Fibroblast of pulmonary artery (primary cell): ENCODE data around the gene SAXO2.
"Not testable (repeated sequence)": the region's sequence is repeated elsewhere in the genome, so short reads cannot be mapped to it uniquely, and the experiment has no call there.

Experiments
- DNase-seq: peaks from one replicate; pipeline ENCODE4 v3.0.0-alpha.2; 2010; ENCODE audit warnings: low read depth
- H3K4me3 ChIP-seq: replicated peaks from 2 replicates; pipeline ENCODE4 v1.5.1; 2011; ENCODE audit warnings: low read depth, mild to moderate bottlenecking, control low read depth, low read length, moderate library complexity
- CTCF ChIP-seq: IDR thresholded peaks from 2 replicates; pipeline ENCODE4 v1.5.1; 2011; ENCODE audit warnings: mild to moderate bottlenecking, control low read depth, low read length, inconsistent platforms; ENCODE audit errors: missing control alignments

The SAXO2 gene

DNA sequence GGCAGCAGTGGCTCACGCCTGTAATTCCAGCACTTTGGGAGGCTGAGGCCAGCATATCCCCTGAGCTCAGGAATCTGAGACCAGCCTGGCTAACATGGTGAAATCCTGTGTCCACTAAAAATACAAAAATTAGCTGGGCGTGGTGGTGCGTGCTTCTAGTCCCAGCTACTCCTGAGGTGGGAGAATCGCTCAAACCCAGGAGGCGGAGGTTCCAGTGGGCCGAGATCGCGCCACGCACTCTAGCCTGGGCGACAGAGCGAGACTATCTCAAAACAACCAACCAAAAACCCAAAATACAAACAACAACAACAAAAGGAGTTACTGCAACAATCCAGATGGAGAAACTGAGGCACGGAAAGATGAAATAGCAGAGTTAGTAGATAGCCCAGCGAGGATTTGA is 35.4 kb downstream of the SAXO2 start:
- no peak for TF ChIP-seq CTCF
- no peak overlapping the region for H3K4me3 ChIP-seq

DNA sequence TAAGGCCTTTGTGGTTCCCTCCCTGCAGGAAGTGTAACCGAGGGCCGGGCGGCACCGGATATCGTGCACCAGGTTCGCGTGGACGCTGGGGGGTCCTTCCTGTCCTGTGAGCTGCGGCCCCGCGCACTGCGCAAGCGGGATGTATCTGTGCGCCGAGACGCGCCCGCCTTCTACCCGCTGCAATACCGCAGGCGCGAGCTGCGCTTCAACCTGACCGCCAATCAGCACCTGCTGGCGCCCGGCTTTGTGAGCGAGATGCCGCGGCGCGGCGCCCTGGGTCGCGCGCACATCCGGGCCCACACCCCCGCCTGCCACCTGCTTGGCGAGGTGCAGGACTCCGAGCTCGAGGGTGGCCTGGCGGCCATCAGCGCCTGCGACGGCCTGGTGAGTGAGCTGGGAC is 35.9 kb downstream of the SAXO2 start:
- no peak for TF ChIP-seq CTCF
- DNase-seq = no peak

More for the DNA sequence above, 35.4 kb downstream of the SAXO2 start:
- no peak for DNase-seq

DNA sequence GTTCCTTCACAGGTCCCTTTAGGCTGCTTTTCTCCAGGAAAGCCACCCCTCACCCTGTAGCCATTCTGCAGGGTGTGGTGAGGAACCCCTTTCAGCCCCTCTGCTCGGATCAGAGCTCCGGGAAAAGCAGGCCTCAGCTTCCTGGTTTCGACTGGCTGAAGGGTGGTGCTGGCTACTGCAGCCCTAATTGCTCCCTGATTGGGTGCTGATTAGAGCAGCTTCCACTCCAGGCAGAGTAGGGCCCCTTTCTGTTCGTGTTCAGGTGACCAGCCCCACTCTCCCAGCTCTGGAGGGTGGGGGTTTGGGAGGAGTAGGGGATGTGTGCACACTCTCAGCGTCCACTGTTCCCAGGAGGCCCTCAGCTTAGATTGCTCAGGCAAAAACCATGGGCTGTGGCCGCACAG is 36.9 kb downstream of the SAXO2 start:
- H3K4me3 ChIP-seq, DNase-seq: not testable (repeated sequence)

More for the DNA sequence above, 35.9 kb downstream of the SAXO2 start:
- no peak overlapping the region for H3K4me3 ChIP-seq

- H3K4me3 ChIP-seq, DNase-seq: not testable (repeated sequence)
Observed at GRCh38 chr15:82300326-82300725, 37.7 kb downstream of the SAXO2 start.

DNA sequence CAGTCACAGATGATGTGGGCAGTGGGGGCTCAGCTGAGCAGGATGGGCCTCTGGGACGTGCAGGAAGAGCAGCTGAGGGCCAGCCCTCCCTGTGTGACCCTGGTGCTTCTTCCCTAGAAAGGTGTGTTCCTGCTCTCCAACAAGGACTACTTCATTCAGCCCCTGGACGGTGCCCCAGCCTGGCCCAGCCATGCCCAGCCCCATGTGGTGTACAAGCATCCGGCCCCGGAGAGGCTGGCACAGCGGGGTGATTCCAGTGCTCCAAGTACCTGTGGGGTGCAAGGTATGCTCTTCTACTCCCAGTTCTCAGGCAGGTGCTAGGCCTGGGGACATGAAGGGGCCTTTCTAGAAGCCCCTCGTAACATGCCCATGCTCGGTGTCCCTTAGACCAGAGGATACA is 38.3 kb downstream of the SAXO2 start:
- DNase-seq = no peak
- no peak overlapping the region for H3K4me3 ChIP-seq
- no peak for TF ChIP-seq CTCF

- DNase-seq = no peak
- TF ChIP-seq CTCF = no peak
- no peak overlapping the region for H3K4me3 ChIP-seq
Observed at GRCh38 chr15:82301296-82302016, 38.8 kb downstream of the SAXO2 start.

DNA sequence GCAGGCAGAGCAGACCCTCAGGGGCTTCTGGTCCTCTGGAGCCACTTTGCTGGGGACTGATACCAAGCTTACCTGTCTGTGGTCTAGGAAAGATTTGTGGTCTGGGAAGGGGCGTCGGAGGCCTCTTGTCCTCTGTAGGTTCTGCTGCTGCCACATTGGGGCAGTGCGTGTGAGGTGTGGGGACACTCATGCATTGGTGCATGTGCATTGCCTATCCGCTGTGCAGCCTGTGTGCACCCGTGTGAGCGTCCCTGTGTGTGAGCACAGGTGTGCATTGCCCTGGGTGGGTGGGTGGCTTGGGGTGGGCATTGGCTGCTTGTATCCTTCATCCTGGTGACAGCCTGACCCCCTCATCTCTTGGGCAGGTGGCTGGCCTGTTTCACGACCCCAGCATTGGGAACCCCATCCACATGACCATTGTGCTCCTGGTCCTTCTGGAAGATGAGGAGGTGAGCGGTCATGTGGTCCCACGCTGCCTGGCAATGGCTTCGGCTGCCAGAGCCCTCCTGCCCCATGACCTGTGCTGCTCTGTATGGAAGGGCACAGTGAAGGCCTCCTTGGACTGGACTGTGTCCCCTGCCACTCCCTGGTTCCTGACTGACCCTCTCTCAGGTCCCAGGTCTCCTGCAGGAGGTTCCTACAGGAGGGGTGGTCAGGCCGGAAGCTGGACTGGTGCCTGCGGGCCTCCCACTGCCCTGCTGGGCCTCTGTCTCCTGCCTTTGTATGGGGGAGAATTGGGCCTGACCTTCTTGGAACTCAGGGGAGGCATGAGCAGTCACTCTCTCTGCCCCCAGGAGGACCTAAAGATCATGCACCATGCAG is 41.5 kb downstream of the SAXO2 start:
- DNase-seq = no peak
- TF ChIP-seq CTCF = no peak
- H3K4me3 ChIP-seq = no peak overlapping the region

GRCh38 chr15:82304778-82305090 is 42.1 kb downstream of the SAXO2 start:
- DNase-seq = no peak
- no peak for TF ChIP-seq CTCF
- no peak overlapping the region for H3K4me3 ChIP-seq
